DOHH2 (cell line): Measurements from ENCODE around the gene PYGB.

Experiments used
- H3F3A ChIP-seq: fragments of 200-600 bp; sonication (generic), shearing (Covaris generic); 2 replicates; pipeline ENCODE4 v1.6.0; 2016; ENCODE audit warnings: antibody characterized with exemption, mild to moderate bottlenecking; ENCODE audit not compliant: control insufficient read depth, insufficient read depth
- H3K27ac ChIP-seq: fragments of 200-600 bp; sonication (generic); 2 replicates; pipeline ENCODE4 v1.5.1; 2014; ENCODE audit warnings: low read depth, mild to moderate bottlenecking, low read length, moderate library complexity
- H3K27me3 ChIP-seq: fragments of 200-600 bp; sonication (generic); 2 replicates; pipeline ENCODE4 v1.6.1; 2014; ENCODE audit warnings: mild to moderate bottlenecking, low read length, mixed read lengths; ENCODE audit not compliant: control insufficient read depth
- H3K36me3 ChIP-seq: fragments of 200-600 bp; sonication (generic); 2 replicates; pipeline ENCODE4 v1.6.1; 2014; ENCODE audit warnings: mild to moderate bottlenecking, low read length, moderate library complexity, mixed read lengths; ENCODE audit not compliant: control insufficient read depth
- H3K4me1 ChIP-seq: fragments of 200-600 bp; sonication (generic); 2 replicates; pipeline ENCODE4 v1.6.1; 2014; ENCODE audit warnings: mild to moderate bottlenecking, low read length, mixed read lengths; ENCODE audit not compliant: control insufficient read depth
- H3K4me2 ChIP-seq: fragments of 200-600 bp; sonication (generic); 2 replicates; pipeline ENCODE4 v1.6.0; 2014; ENCODE audit warnings: mild to moderate bottlenecking, low read length, moderate library complexity
- H3K4me3 ChIP-seq: fragments of 200-600 bp; sonication (generic); 2 replicates; pipeline ENCODE4 v1.5.1; 2014; ENCODE audit warnings: mild to moderate bottlenecking, low read length, mixed read lengths
- H3K79me2 ChIP-seq: fragments of 200-600 bp; sonication (generic); 2 replicates; pipeline ENCODE4 v1.6.1; 2014; ENCODE audit warnings: mild to moderate bottlenecking, low read length, mixed read lengths; ENCODE audit not compliant: control insufficient read depth
- H3K9me2 ChIP-seq: fragments of 200-600 bp; sonication (generic); replicated peaks from 2 replicates; pipeline ENCODE4 v1.6.1; 2014; ENCODE audit warnings: mild to moderate bottlenecking, low read length, mixed read lengths; ENCODE audit not compliant: control insufficient read depth
- H3K9me3 ChIP-seq: fragments of 200-600 bp; sonication (generic); 2 replicates; pipeline ENCODE4 v1.6.1; 2014; ENCODE audit warnings: antibody characterized with exemption, low read length, mixed read lengths; ENCODE audit not compliant: control insufficient read depth, insufficient read depth
- H4K20me1 ChIP-seq: fragments of 200-600 bp; sonication (generic); 2 replicates; pipeline ENCODE4 v1.6.0; 2014; ENCODE audit warnings: low read depth, mild to moderate bottlenecking, antibody characterized with exemption, low read length, moderate library complexity; ENCODE audit not compliant: control insufficient read depth, insufficient read depth
- EZH2phosphoT487 ChIP-seq: fragments of 200-600 bp; sonication (generic); IDR thresholded peaks from 2 replicates; pipeline ENCODE4 v1.6.1; 2017; ENCODE audit warnings: borderline replicate concordance, mild to moderate bottlenecking, antibody characterized with exemption, low read length, moderate library complexity, mixed read lengths
- TF ChIP-seq, protein P1 (sequence below): fragments of 200-600 bp; sonication (generic); IDR thresholded peaks from one replicate; pipeline ENCODE4 v1.5.1; 2014; ENCODE audit warnings: antibody characterized with exemption, mild to moderate bottlenecking, low read depth, low read length; ENCODE audit not compliant: poor library complexity, severe bottlenecking

Gene PYGB

DNA sequence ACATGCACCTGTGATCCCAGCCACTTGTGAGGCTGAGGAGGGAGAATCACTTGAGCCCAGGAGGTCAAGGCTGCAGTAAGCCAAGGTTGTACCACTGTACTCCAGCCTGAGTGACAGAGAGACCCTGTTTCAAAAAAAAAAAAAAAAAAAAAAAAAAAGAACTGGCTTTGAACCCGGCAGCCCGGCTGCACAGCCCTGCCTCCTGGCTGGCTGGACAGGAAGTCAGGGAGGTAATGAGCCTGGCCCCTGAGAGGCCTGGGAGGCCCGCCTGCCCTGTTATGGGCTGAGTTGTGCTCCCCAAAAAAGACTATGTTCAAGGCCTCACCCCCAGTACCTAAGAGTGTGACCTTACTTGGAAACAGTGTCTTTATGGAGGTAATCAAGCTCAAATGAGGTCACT lies 77.2 kb downstream of the PYGB start:
- Histone ChIP-seq H3K4me1 (peaks cover 40% of the 10 kb centered on the region), H3K79me2 (peaks cover 15% of the 10 kb centered on the region), H4K20me1 (no peaks in the 10 kb centered on the region; the same call in 1 of the 2 replicates), H3K27ac (no peak overlapping the region), H3K9me3 (no peaks in the 10 kb centered on the region), H3K36me3 (peaks cover 19% of the 10 kb centered on the region), H3K27me3 (no peaks in the 10 kb centered on the region), H3K9me2 (no peaks in the 10 kb centered on the region), H3K4me2 (no peak overlapping the region), H3K4me3 (no peak overlapping the region), H3F3A (peaks cover 4% of the 10 kb centered on the region)
- no peak for TF ChIP-seq EZH2phosphoT487
- TF ChIP-seq, protein P1, sequence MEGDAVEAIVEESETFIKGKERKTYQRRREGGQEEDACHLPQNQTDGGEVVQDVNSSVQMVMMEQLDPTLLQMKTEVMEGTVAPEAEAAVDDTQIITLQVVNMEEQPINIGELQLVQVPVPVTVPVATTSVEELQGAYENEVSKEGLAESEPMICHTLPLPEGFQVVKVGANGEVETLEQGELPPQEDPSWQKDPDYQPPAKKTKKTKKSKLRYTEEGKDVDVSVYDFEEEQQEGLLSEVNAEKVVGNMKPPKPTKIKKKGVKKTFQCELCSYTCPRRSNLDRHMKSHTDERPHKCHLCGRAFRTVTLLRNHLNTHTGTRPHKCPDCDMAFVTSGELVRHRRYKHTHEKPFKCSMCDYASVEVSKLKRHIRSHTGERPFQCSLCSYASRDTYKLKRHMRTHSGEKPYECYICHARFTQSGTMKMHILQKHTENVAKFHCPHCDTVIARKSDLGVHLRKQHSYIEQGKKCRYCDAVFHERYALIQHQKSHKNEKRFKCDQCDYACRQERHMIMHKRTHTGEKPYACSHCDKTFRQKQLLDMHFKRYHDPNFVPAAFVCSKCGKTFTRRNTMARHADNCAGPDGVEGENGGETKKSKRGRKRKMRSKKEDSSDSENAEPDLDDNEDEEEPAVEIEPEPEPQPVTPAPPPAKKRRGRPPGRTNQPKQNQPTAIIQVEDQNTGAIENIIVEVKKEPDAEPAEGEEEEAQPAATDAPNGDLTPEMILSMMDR = no peak

- H4K20me1 ChIP-seq = no peaks in the 10 kb centered on the region; the same call in 1 of the 2 replicates
- H3K79me2 ChIP-seq = peaks cover 15% of the 10 kb centered on the region
- peaks cover 18% of the 10 kb centered on the region for H3K36me3 ChIP-seq
- peaks cover 4% of the 10 kb centered on the region for H3F3A ChIP-seq
- H3K9me3 ChIP-seq = no peaks in the 10 kb centered on the region
- no peak overlapping the region for H3K4me3 ChIP-seq
- TF ChIP-seq EZH2phosphoT487 = no peak
- TF ChIP-seq, protein P1 = no peak
- H3K9me2 ChIP-seq = no peaks in the 10 kb centered on the region
- H3K4me1 ChIP-seq = peaks cover 34% of the 10 kb centered on the region
- H3K4me2 ChIP-seq = no peak overlapping the region
- H3K27me3 ChIP-seq = no peaks in the 10 kb centered on the region
- no peak overlapping the region for H3K27ac ChIP-seq
These were observed 78.1 kb downstream of the PYGB start for GRCh38 chr20:25325997-25326396.

DNA sequence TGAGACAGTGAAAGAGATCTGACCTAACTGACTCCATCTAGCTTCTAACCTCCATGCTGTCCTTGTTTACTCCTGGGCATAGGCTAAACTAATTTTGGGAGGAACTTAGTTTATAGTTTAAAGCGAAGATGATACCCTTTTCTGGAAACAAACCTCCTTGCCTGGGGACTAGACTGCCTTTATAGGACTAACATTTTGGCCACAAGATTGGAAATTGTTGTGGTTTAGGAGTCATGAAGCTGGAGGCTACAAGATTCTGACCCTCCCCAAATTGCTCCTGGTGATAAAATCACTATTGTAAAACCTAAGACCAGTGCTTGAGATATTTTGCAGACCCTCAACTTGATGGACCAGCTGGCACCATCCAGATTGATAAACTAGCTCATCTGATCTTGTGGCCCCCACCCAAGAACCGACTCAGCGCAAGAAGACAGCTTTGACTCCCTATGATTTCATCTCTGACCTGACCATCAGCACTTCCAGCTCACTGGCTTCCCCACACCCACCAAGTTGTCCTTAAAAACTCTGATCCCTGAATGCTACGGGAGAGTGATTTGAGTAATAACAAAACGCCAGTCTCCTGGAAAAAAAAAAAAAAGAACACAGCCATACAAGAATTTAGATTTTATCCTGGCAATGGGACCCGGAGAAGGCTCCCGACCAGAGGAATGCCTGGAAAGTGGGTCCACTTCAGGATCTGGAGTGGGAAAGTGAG lies 79.8 kb downstream of the PYGB start:
- H3K9me3 ChIP-seq = no peaks in the 10 kb centered on the region
- no peak overlapping the region for H3K4me3 ChIP-seq
- H3K9me2 ChIP-seq = no peaks in the 10 kb centered on the region
- H3K27me3 ChIP-seq = no peaks in the 10 kb centered on the region
- H4K20me1 ChIP-seq = no peaks in the 10 kb centered on the region; the same call in 1 of the 2 replicates
- no peak overlapping the region for H3K27ac ChIP-seq
- peaks cover 15% of the 10 kb centered on the region for H3K79me2 ChIP-seq
- H3K4me1 ChIP-seq = peaks cover 23% of the 10 kb centered on the region
- no peaks in the 10 kb centered on the region for H3F3A ChIP-seq
- H3K36me3 ChIP-seq = peaks cover 10% of the 10 kb centered on the region
- no peak overlapping the region for H3K4me2 ChIP-seq
- no peak for TF ChIP-seq EZH2phosphoT487
- TF ChIP-seq, protein P1 = no peak
